Measurements from ENCODE around the gene GFOD1. TPM values are rescaled to one million over a fixed set of nuclear protein-coding genes. Genes with fewer than 3 reads are reported as not detected.

Gene GFOD1
- total RNA-seq, 2 experiments from 2014 or later = 22.6 to 35.0 TPM

GRCh38 chr6:13397359-13398068 lies 89.9 kb downstream of the GFOD1 start:
- peak; percentile 30; the same call in 1 of the 2 replicates for TF ChIP-seq CTCF (conservative IDR thresholded peaks at IDR 0.05; ENCODE audit: low read length)
- no peak for TF ChIP-seq EZH2phosphoT487 (IDR thresholded peaks at IDR 0.05; ENCODE audit: borderline replicate concordance, low read depth, low read length)
- DNase-seq (ENCODE audit: low spot score) = peak; percentile 80
- Histone ChIP-seq H3K27ac (ENCODE audit: low read depth, low read length, poor library complexity, severe bottlenecking) (peak overlapping the region; percentile 47), H2AFZ (ENCODE audit: low read length) (no peak overlapping the region; the same call in 1 of the 2 replicates), H4K20me1 (ENCODE audit: insufficient read depth, low read length) (0 out of 2 replicates have a peak, but pooled peaks cover 8% of the 10 kb centered on the region), H3K9me2 (ENCODE audit: insufficient read depth, low read length) (no peaks in the 10 kb centered on the region), H3K4me1 (ENCODE audit: insufficient read depth, low read length, poor library complexity, severe bottlenecking) (peaks cover 66% of the 10 kb centered on the region), H3K79me2 (ENCODE audit: insufficient read depth, low read depth, low read length) (peaks cover 22% of the 10 kb centered on the region; the same call in 1 of the 2 replicates), H3K4me2 (ENCODE audit: low read length) (peak overlapping the region; percentile 78), H3K9me3 (ENCODE audit: low read length) (no peaks in the 10 kb centered on the region), H3K4me3 (ENCODE audit: low read depth, low read length, poor library complexity, severe bottlenecking) (peak overlapping the region; percentile 46), H3K36me3 (ENCODE audit: insufficient read depth, low read length) (no peaks in the 10 kb centered on the region)
- intact Hi-C loops (cut with micrococcal nuclease; ENCODE audit: unreplicated experiment) = loop anchor here (1.0 to 5.0 kb wide), 7 partner anchors 29 to 177 kb away; partner anchors contain the start of gene SIRT5
- BruUV-seq (replicated peaks) = no TSS peak
- POLR2A ChIA-PET = interaction anchor here (1.0 to 1.9 kb wide), 6 partner anchors 28 to 218 kb away, joined by 3 to 7 read pairs (median 4); partner anchors contain the start of gene NOL7
- CTCF ChIA-PET (ENCODE audit: unreplicated experiment) = interaction anchor here (0.5 kb wide), 1 partner anchor 44 kb away, joined by 3 read pairs; no protein-coding TSS in a partner anchor

- Histone ChIP-seq H2AFZ (ENCODE audit: low read length) (no peak overlapping the region), H3K79me2 (ENCODE audit: insufficient read depth, low read depth, low read length) (peaks cover 22% of the 10 kb centered on the region; the same call in 1 of the 2 replicates), H4K20me1 (ENCODE audit: insufficient read depth, low read length) (0 out of 2 replicates have a peak, but pooled peaks cover 8% of the 10 kb centered on the region), H3K4me3 (ENCODE audit: low read depth, low read length, poor library complexity, severe bottlenecking) (peak overlapping the region; percentile 46), H3K27ac (ENCODE audit: low read depth, low read length, poor library complexity, severe bottlenecking) (peak overlapping the region; percentile 47), H3K4me2 (ENCODE audit: low read length) (peak overlapping the region; percentile 78), H3K9me2 (ENCODE audit: insufficient read depth, low read length) (no peaks in the 10 kb centered on the region), H3K4me1 (ENCODE audit: insufficient read depth, low read length, poor library complexity, severe bottlenecking) (peaks cover 73% of the 10 kb centered on the region), H3K9me3 (ENCODE audit: low read length) (no peaks in the 10 kb centered on the region), H3K36me3 (ENCODE audit: insufficient read depth, low read length) (no peaks in the 10 kb centered on the region)
- DNase-seq (ENCODE audit: low spot score) = no peak
- no TSS peak for BruUV-seq (replicated peaks)
- TF ChIP-seq CTCF (conservative IDR thresholded peaks at IDR 0.05; ENCODE audit: low read length) (no peak), EZH2phosphoT487 (IDR thresholded peaks at IDR 0.05; ENCODE audit: borderline replicate concordance, low read depth, low read length) (no peak)
- POLR2A ChIA-PET = interaction anchor here (0.6 to 1.9 kb wide), 15 partner anchors 10 to 141 kb away, joined by 3 to 8 read pairs (median 4); partner anchors contain the start of gene TBC1D7
- intact Hi-C loops (cut with micrococcal nuclease; ENCODE audit: unreplicated experiment) = loop anchor here (2.0 to 5.0 kb wide), 5 partner anchors 30 to 178 kb away; partner anchors contain the start of gene SIRT5
- CTCF ChIA-PET (ENCODE audit: unreplicated experiment) = interaction anchor here (1.0 to 1.7 kb wide), 3 partner anchors 21 to 32 kb away, joined by 3 to 4 read pairs (median 4); no protein-coding TSS in a partner anchor
These were observed 91.1 kb downstream of the GFOD1 start for GRCh38 chr6:13396241-13396792.

All from OCI-LY7 (cell line).